AG09309 (cell line): ENCODE results near the gene ACTR1A.

ENCODE experiments used
- DNase-seq: peaks from one replicate; pipeline ENCODE4 v3.0.0-alpha.2; 2010; ENCODE audit warnings: low read depth
- H3K4me3 ChIP-seq: 2 replicates; pipeline ENCODE4 v1.5.1; 2011; ENCODE audit warnings: mild to moderate bottlenecking, low read depth, low read length, moderate library complexity; ENCODE audit not compliant: control insufficient read depth
- TF ChIP-seq, protein P1 (sequence below): IDR thresholded peaks from 2 replicates; pipeline ENCODE4 v1.5.1; 2011; ENCODE audit warnings: mild to moderate bottlenecking, low read depth, low read length, inconsistent platforms; ENCODE audit not compliant: insufficient read depth, control insufficient read depth; ENCODE audit errors: missing control alignments

Gene ACTR1A

DNA sequence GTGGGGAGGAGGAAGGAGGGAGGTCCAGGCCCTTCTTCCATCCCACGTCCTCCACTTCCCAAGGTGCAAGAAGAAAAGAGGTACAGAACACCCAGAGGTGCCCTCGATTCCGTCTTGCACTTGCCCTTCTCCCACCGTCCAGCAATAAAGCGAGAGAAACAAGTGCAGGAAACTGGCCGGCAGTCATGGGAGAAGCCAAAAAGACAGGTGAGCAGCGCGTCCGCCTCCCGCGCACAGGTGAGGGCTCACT, 52.5 kb downstream of the ACTR1A start:
- TF ChIP-seq, protein P1, sequence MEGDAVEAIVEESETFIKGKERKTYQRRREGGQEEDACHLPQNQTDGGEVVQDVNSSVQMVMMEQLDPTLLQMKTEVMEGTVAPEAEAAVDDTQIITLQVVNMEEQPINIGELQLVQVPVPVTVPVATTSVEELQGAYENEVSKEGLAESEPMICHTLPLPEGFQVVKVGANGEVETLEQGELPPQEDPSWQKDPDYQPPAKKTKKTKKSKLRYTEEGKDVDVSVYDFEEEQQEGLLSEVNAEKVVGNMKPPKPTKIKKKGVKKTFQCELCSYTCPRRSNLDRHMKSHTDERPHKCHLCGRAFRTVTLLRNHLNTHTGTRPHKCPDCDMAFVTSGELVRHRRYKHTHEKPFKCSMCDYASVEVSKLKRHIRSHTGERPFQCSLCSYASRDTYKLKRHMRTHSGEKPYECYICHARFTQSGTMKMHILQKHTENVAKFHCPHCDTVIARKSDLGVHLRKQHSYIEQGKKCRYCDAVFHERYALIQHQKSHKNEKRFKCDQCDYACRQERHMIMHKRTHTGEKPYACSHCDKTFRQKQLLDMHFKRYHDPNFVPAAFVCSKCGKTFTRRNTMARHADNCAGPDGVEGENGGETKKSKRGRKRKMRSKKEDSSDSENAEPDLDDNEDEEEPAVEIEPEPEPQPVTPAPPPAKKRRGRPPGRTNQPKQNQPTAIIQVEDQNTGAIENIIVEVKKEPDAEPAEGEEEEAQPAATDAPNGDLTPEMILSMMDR = no peak
- DNase-seq = no peak
- H3K4me3 ChIP-seq = peak overlapping the region; percentile 61

DNA sequence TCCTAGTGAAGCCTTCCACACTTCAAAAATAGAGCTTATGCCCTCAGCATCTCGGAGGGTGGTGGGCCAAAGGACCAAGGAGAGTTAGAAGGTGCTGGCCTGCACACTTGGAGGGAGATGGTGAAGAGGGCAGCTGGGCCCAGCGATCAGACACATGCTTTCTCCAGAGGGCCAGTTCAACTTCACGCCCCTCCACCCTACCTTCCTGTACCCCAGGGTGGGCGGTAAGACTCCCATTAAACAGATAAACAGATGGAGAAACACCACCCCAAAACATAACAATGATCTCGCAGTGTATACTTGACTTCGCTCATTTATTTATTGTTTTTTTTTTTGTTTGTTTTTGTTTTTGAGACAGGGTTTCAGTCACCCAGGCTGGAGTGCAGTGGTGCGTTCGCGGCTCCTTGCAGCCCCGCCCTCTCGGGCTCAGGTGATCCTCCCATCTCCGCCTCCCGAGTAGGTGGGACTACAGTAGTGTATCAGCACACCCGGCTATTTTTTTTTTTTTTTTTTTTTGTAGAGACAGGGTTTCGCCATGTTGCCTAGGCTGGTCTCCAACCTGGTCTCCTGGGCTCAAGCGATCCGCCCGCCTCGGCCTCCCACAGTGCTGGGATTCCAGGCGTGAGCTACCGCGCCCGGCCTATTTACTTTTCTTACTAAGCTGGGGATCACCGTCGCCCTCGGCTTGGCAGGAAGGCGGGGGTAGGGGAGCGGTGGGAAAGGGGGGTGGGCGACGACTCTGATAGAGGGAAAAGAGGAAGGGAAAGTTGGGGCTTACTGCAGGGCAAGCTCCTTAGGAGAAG, 53.0 kb downstream of the ACTR1A start:
- peak overlapping the region; percentile 61 for H3K4me3 ChIP-seq
- TF ChIP-seq, protein P1 = no peak
- DNase-seq = no peak

DNA sequence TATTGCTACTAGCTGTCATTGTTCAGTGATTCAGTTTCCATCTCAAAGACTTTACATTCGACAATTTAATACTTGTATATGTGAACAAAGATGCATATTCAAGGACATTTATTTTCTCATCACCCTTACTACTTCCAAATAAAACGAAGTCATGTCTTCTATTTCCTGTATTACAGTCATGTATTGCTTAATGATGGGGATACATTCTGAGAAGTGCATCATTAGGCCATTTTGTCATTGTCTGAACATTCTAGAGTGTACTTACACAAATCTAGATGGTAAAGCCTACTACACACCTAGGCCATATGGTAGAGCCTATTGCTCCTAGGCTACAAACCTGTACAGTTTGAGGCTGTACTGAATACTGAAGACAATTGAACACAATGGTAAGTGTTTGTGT, 57.7 kb downstream of the ACTR1A start:
- no peak for DNase-seq
- H3K4me3 ChIP-seq = no peak overlapping the region
- TF ChIP-seq, protein P1 = no peak

DNA sequence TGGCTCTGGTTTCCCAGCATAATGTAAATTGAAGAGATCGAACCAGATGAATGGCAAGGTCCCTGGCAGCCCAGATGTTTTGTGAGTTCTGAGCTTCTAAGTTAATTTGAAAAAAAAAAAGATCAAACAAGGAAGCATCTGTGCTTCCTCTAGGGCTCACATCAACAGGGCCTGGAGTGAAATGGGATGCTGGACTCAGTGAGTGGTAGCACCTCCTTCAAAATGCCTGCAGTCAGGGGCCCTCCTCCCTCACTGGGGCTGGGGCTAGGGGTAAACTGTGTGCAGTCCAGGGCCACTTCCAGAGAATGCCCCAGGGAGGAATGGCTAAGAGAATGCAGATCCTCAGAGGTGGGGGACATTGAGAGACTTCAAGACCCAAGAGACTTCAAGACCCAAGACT, 64.1 kb downstream of the ACTR1A start:
- no peak overlapping the region for H3K4me3 ChIP-seq
- no peak for DNase-seq
- TF ChIP-seq, protein P1 = no peak

DNA sequence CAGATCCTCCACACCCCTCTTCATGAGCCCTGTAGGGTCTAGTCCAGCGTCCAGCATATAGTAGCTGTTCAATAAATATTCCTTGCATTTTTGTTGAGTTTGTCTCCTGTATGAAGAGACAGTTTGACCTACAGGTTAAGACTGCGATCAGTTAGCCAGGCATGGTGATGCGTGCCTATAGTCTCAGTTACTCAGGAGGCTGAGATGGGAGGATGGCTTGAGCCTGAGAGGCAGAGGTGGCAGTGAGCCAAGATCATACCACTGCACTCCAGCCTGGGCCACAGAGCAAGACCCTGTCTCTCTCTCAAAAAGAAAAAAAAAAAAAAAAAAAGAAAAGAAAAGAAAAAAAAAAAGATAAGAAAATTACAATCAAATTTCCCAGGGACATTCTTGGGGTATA, 65.0 kb downstream of the ACTR1A start:
- H3K4me3 ChIP-seq = no peak overlapping the region
- TF ChIP-seq, protein P1 = no peak
- DNase-seq = no peak

DNA sequence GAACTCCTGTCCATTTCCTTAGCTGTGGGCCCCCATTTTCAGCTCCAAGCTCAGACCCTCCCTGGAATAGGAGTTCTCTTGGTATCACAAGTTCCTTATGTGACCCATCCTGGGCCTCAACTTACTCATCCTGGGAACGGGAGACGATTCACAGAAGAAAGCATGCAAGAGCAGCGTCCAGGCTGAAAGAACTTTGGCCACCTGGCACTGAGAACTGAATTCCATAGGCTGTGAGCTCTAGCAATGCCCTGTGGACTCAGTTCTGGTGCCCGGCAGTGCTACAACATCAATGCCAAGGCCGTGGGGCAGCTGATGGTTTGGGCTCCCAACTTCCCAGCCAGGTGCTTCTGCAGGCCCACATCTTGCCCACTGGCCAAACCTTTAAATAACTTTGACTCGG, 66.2 kb downstream of the ACTR1A start:
- TF ChIP-seq, protein P1 = no peak
- no peak overlapping the region for H3K4me3 ChIP-seq
- no peak for DNase-seq
